GM12864 (cell line): ENCODE data around the gene MYH11.

Source experiments
- DNase-seq: peaks from one replicate; pipeline ENCODE4 v3.0.0-alpha.2; 2011; ENCODE audit warnings: low read depth
- H3K4me3 ChIP-seq: 2 replicates; pipeline ENCODE4 v1.5.1; 2011; ENCODE audit warnings: mild to moderate bottlenecking, low read depth, low read length, control low read depth
- CTCF ChIP-seq: IDR thresholded peaks from 2 replicates; pipeline ENCODE4 v1.5.1; 2011; ENCODE audit warnings: low read depth, mild to moderate bottlenecking, moderate library complexity, low read length, control low read depth, inconsistent platforms; ENCODE audit errors: missing control alignments

The MYH11 gene

GRCh38 chr16:15898654-15899053 is 41.8 kb upstream of the MYH11 start:
- TF ChIP-seq CTCF = no peak
- no peak for DNase-seq
- no peak overlapping the region for H3K4me3 ChIP-seq

GRCh38 chr16:15897834-15898254 is 41.0 kb upstream of the MYH11 start:
- no peak overlapping the region; the same call in 1 of the 2 replicates for H3K4me3 ChIP-seq
- no peak for TF ChIP-seq CTCF
- DNase-seq = peak; percentile 86

- TF ChIP-seq CTCF = no peak
- no peak overlapping the region; the same call in 1 of the 2 replicates for H3K4me3 ChIP-seq
- no peak for DNase-seq
These were observed 40.4 kb upstream of the MYH11 start for GRCh38 chr16:15897121-15897780.

GRCh38 chr16:15894571-15895374 is 37.9 kb upstream of the MYH11 start:
- H3K4me3 ChIP-seq = no peak overlapping the region
- no peak for DNase-seq
- no peak for TF ChIP-seq CTCF

GRCh38 chr16:15891508-15891907 is 34.7 kb upstream of the MYH11 start:
- no peak for DNase-seq
- no peak overlapping the region for H3K4me3 ChIP-seq
- no peak for TF ChIP-seq CTCF

GRCh38 chr16:15888072-15888976 is 31.5 kb upstream of the MYH11 start, which contains the start of gene CEP20:
Gene CEP20 (minus strand): TSS chr16:15888603. CDS start chr16:15888585, 18 bp downstream.
- H3K4me3 ChIP-seq = peak within 1 kb of the TSS; percentile 93
- no peak for TF ChIP-seq CTCF
- peak; percentile 98 for DNase-seq
